Body of pancreas (tissue), 4 donors: ENCODE results near the gene TTC4. TPM values are rescaled to one million over a fixed set of nuclear protein-coding genes. Genes with fewer than 3 reads are reported as not detected.

Experiments used
- ATAC-seq: fragments of 150-250 bp; one replicate; pipeline ENCODE4 v1.9.1; 2016
- DNase-seq, 4 donors: peaks; one replicate each; pipeline ENCODE4 v3.0.0-alpha.2; 2019
- H3K27ac ChIP-seq, 4 donors: fragments of 200-600 bp; sonication (generic); 1 replicate in 3 of 4; 2 replicates in 1 of 4; pipeline versions ENCODE4 v1.5.1 to v1.6.1; 2016 to 2019; ENCODE audit warnings: mild to moderate bottlenecking in 1 of 4, mixed read lengths in 1 of 4, moderate library complexity in 1 of 4
- H3K27me3 ChIP-seq, 2 donors: fragments of 200-600 bp; sonication (generic); one replicate each; pipeline ENCODE4 v1.6.0; 2016; ENCODE audit warnings: mild to moderate bottlenecking in 1 of 2
- H3K36me3 ChIP-seq, 2 donors: fragments of 200-600 bp; sonication (generic); replicated peaks in 1 of 2; 2 replicates each; pipeline ENCODE4 v1.5.1; 2016; ENCODE audit warnings: low read depth in 2 of 2; ENCODE audit not compliant: insufficient read depth in 1 of 2
- H3K4me1 ChIP-seq: fragments of 200-600 bp; sonication (generic); one replicate; pipeline ENCODE4 v1.6.0; 2016
- H3K4me3 ChIP-seq, 2 donors: fragments of 200-600 bp; sonication (generic); 1 replicate in 1 of 2; 2 replicates in 1 of 2; pipeline ENCODE4 v1.5.1; 2016 to 2019
- H3K9me3 ChIP-seq, 3 donors: fragments of 200-600 bp; sonication (generic); 1 replicate in 2 of 3; 2 replicates in 1 of 3; pipeline ENCODE4 v1.5.1; 2016
- POLR2A ChIP-seq, 3 donors: fragments of 450-650 bp; IDR thresholded peaks; one replicate each; pipeline ENCODE4 v1.6.1; 2016; ENCODE audit warnings: antibody characterized with exemption in 3 of 3, mild to moderate bottlenecking in 2 of 3
- whole genome bisulfite sequencing, 2 donors: methylation state at CpG; one replicate each; pipeline ENCODE4 v1.1.5; 2017; 5-methylcytosine and 5-hydroxymethylcytosine counted together
- intact Hi-C: fragments of 100-400 bp; cut with DNase I; formaldehyde crosslinking; loops from one replicate; pipeline ENCODE4 v1.15.1; 2023
- total RNA-seq, 2 donors: library from RNA; depleted of rRNA; stranded (reverse); fragments of >200 nt; gene quantifications; one replicate each; pipeline ENCODE4 v1.1.0, GENCODE V29; 2016
- TF ChIP-seq, protein P1 (sequence below), 7 experiments: fragments of 450-650 bp in 4 of 7; fragments of 200-600 bp in 3 of 7; sonication (generic) in 3 of 7; IDR thresholded peaks; one replicate each; pipeline ENCODE4 v1.5.1; 2016 to 2019; ENCODE audit warnings: antibody characterized with exemption in 7 of 7

Gene TTC4
- total RNA-seq, 2 donors from 2014 or later, result 15.0 to 21.1 TPM

- H3K4me3 ChIP-seq, result no peak overlapping the region
- no peaks in the 10 kb centered on the region for H3K9me3 ChIP-seq
- intact Hi-C loops, result no loop called here
- no peak for TF ChIP-seq POLR2A (IDR thresholded peaks at IDR 0.05)
- TF ChIP-seq, protein P1, sequence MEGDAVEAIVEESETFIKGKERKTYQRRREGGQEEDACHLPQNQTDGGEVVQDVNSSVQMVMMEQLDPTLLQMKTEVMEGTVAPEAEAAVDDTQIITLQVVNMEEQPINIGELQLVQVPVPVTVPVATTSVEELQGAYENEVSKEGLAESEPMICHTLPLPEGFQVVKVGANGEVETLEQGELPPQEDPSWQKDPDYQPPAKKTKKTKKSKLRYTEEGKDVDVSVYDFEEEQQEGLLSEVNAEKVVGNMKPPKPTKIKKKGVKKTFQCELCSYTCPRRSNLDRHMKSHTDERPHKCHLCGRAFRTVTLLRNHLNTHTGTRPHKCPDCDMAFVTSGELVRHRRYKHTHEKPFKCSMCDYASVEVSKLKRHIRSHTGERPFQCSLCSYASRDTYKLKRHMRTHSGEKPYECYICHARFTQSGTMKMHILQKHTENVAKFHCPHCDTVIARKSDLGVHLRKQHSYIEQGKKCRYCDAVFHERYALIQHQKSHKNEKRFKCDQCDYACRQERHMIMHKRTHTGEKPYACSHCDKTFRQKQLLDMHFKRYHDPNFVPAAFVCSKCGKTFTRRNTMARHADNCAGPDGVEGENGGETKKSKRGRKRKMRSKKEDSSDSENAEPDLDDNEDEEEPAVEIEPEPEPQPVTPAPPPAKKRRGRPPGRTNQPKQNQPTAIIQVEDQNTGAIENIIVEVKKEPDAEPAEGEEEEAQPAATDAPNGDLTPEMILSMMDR (IDR thresholded peaks at IDR 0.05), result no peak
- DNase-seq (no peak), ATAC-seq (no peak)
- no peak overlapping the region for H3K27ac ChIP-seq
- no peaks in the 10 kb centered on the region for H3K27me3 ChIP-seq
- WGBS, 2 donors, result 87 to 92% methylated on average over 2 to 4 of the region's 4 CpGs
- no peaks in the 10 kb centered on the region for H3K4me1 ChIP-seq
- no peaks in the 10 kb centered on the region for H3K36me3 ChIP-seq
Measured at GRCh38 chr1:54685335-54685905, 30.2 kb upstream of the TTC4 start.

GRCh38 chr1:54686155-54686554 lies 29.5 kb upstream of the TTC4 start:
- Histone ChIP-seq H3K9me3 (no peaks in the 10 kb centered on the region), H3K4me1 (no peaks in the 10 kb centered on the region), H3K27me3 (no peaks in the 10 kb centered on the region), H3K4me3 (no peak overlapping the region), H3K36me3 (no peaks in the 10 kb centered on the region), H3K27ac (no peak overlapping the region)
- ATAC-seq (no peak), DNase-seq (no peak)
- no peak for TF ChIP-seq POLR2A (IDR thresholded peaks at IDR 0.05)
- TF ChIP-seq, protein P1 (IDR thresholded peaks at IDR 0.05), result no peak
- WGBS, 2 donors, result 77 to 86% methylated on average over 5 to 11 of the region's 11 CpGs
- intact Hi-C loops, result no loop called here

GRCh38 chr1:54694771-54695170 lies 20.9 kb upstream of the TTC4 start:
- no peak for TF ChIP-seq POLR2A (IDR thresholded peaks at IDR 0.05)
- TF ChIP-seq, protein P1 (IDR thresholded peaks at IDR 0.05), result no peak
- Histone ChIP-seq H3K36me3 (no peaks in the 10 kb centered on the region), H3K4me1 (no peaks in the 10 kb centered on the region), H3K9me3 (no peaks in the 10 kb centered on the region), H3K27ac (no peak overlapping the region), H3K27me3 (no peaks in the 10 kb centered on the region), H3K4me3 (no peak overlapping the region)
- WGBS, 2 donors, result 60 to 69% methylated on average over 8 of the region's 8 CpGs
- intact Hi-C loops, result no loop called here
- ATAC-seq, result no peak
- DNase-seq, result no peak

DNA sequence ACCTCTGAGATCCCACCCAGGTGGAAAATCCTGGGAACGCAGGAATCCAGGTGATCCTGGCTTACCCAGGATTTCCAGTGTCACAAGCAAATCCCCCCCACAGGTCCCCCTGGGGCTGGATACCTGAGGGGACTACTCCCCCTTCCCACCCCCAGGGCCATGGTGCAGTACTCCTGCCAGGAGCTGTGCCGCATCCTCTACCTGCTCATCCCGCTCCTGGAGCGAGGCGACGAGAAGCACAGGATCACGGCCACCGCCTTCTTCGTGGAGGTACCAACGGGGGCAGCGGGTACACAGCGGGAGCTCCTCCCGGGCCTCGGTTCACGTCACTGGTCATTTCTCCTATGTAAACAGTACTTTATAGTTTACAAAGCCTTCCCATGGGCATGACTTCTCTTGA lies 20.4 kb upstream of the TTC4 start:
- Histone ChIP-seq H3K4me1 (no peaks in the 10 kb centered on the region), H3K4me3 (no peak overlapping the region), H3K36me3 (no peaks in the 10 kb centered on the region), H3K9me3 (no peaks in the 10 kb centered on the region), H3K27me3 (no peaks in the 10 kb centered on the region), H3K27ac (no peak overlapping the region)
- ATAC-seq (no peak), DNase-seq (no peak)
- 75 to 79% methylated on average over 15 of the region's 15 CpGs for WGBS, 2 donors
- no peak for TF ChIP-seq POLR2A (IDR thresholded peaks at IDR 0.05)
- TF ChIP-seq, protein P1 (IDR thresholded peaks at IDR 0.05), result no peak
- intact Hi-C loops, result no loop called here

- no peaks in the 10 kb centered on the region for H3K9me3 ChIP-seq
- no peaks in the 10 kb centered on the region for H3K4me1 ChIP-seq
- 60 to 75% methylated on average over 1 of the region's 1 CpG for WGBS, 2 donors
- H3K36me3 ChIP-seq, result no peaks in the 10 kb centered on the region
- H3K27ac ChIP-seq, result no peak overlapping the region
- no peak for TF ChIP-seq POLR2A (IDR thresholded peaks at IDR 0.05)
- TF ChIP-seq, protein P1 (IDR thresholded peaks at IDR 0.05), result no peak
- intact Hi-C loops, result no loop called here
- no peak overlapping the region for H3K4me3 ChIP-seq
- no peak for DNase-seq
- H3K27me3 ChIP-seq, result no peaks in the 10 kb centered on the region
- no peak for ATAC-seq
Measured at GRCh38 chr1:54695764-54696163, 19.9 kb upstream of the TTC4 start.
